ENCODE measurements around the gene FHAD1. TPM values are rescaled to one million over a fixed set of nuclear protein-coding genes. Genes with fewer than 3 reads are reported as not detected.
A peak's percentile ranks its signal among the peaks of the same experiment; 100 is the strongest.

The FHAD1 gene
- total and polyA plus RNA-seq, 9 of the 15 experiments (the other 6 are each of a cell fraction or from before 2014, with no cell fraction given), result 0.32 to 2.1 (median 1.5) TPM; not detected in 1

DNA sequence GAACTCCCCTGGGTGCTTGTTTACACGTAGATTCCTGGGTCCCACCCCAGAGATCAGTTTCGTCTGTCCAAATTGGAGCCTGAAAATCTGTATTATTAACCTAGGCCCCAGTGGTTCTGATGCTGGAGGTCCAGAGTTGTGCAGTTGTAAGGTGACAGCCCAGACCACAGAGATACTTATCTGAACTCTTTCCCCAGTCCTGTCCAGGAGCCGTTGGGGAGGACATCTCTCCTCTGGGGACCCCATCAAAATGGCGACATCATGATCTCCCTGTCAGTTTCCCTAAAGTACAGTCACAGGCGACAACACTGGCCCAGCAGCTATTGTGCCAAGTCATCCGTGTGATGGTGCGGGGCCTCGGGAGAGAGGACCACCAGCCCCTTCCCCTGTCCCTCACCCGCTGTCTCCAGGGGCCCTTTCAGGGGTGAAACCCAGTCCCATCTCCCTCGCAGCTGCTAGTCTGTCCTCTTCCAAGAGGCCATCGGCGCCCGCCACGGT is 161.9 kb downstream of the FHAD1 start (continued):
- TF ChIP-seq NFE2 (IDR thresholded peaks at IDR 0.05; ENCODE audit: low read depth), result peak; percentile 52
- TF ChIP-seq ZNF407 (IDR thresholded peaks at IDR 0.05; ENCODE audit: low read depth), result no peak
- TF ChIP-seq MAZ (CRISPR knock-in tag; conservative IDR thresholded peaks at IDR 0.05 in 1 of 2, IDR thresholded peaks at IDR 0.05 in 1 of 2), result no peak
- no peak for TF ChIP-seq ZC3H11A (IDR thresholded peaks at IDR 0.05; ENCODE audit: low read depth, low read length)
- TF ChIP-seq, protein P1, sequence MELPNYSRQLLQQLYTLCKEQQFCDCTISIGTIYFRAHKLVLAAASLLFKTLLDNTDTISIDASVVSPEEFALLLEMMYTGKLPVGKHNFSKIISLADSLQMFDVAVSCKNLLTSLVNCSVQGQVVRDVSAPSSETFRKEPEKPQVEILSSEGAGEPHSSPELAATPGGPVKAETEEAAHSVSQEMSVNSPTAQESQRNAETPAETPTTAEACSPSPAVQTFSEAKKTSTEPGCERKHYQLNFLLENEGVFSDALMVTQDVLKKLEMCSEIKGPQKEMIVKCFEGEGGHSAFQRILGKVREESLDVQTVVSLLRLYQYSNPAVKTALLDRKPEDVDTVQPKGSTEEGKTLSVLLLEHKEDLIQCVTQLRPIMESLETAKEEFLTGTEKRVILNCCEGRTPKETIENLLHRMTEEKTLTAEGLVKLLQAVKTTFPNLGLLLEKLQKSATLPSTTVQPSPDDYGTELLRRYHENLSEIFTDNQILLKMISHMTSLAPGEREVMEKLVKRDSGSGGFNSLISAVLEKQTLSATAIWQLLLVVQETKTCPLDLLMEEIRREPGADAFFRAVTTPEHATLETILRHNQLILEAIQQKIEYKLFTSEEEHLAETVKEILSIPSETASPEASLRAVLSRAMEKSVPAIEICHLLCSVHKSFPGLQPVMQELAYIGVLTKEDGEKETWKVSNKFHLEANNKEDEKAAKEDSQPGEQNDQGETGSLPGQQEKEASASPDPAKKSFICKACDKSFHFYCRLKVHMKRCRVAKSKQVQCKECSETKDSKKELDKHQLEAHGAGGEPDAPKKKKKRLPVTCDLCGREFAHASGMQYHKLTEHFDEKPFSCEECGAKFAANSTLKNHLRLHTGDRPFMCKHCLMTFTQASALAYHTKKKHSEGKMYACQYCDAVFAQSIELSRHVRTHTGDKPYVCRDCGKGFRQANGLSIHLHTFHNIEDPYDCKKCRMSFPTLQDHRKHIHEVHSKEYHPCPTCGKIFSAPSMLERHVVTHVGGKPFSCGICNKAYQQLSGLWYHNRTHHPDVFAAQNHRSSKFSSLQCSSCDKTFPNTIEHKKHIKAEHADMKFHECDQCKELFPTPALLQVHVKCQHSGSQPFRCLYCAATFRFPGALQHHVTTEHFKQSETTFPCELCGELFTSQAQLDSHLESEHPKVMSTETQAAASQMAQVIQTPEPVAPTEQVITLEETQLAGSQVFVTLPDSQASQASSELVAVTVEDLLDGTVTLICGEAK (IDR thresholded peaks at IDR 0.05), result 0 out of 2 replicates have a peak, but pooled peaks have one; percentile 34
- TF ChIP-seq, protein P1 (CRISPR knock-in tag; IDR thresholded peaks at IDR 0.05), result no peak

All from K562 (cell line).